Activated CD4-positive, alpha-beta T cell treated with anti-CD3 and anti-CD28 coated beads, Interleukin-2, Interleukin-4, amounts not matched to agents 100 ng/mL and 50 ng/mL, durations not matched to agents 16 hours and 8 hours (primary cell): ENCODE measurements around the gene C6orf47.

Experiments
- DNase-seq: peaks from one replicate; pipeline ENCODE4 v3.0.0-alpha.2; 2020; ENCODE audit warnings: low spot score

The C6orf47 gene

DNA sequence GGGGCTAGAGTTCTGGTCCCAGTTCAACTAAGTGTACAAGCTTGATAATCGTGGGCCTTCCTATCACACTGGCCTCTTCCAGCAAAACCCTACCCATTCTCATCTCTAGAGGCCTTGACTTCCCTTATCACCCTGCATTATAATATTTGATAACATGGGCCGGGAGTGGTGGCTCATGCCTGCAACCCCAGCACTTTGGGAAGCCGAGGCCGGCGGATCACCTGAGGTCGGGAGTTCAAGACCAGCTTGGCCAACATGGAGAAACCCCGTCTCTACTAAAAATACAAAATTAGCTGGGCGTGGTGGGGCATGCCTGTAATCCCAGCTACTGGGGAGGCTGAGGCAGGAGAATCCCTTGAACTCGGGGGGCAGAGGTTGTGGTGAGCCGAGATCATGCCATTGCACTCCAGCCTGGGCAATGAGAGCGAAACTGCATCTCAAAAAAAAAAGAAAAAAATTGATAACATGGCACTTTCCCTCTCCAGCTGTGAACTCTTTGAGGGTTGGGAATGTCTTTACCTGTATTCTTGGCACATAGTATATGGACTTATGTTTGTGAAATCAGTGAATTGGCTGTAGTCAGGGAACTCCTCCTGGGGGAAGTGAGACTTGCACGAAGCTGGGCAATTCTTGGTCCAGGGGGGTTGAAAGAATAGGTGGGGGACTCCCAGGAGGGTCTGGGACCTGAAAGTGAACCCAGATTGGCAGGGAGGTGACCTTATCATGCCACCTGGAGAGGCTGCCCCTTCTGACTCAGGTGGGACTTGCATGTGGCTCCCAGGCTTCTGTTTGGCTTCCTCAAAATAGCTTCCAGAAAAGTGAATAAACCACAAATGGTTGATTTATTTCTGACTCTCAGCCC is 915 bp upstream of the C6orf47 start:
- no peak for DNase-seq

DNA sequence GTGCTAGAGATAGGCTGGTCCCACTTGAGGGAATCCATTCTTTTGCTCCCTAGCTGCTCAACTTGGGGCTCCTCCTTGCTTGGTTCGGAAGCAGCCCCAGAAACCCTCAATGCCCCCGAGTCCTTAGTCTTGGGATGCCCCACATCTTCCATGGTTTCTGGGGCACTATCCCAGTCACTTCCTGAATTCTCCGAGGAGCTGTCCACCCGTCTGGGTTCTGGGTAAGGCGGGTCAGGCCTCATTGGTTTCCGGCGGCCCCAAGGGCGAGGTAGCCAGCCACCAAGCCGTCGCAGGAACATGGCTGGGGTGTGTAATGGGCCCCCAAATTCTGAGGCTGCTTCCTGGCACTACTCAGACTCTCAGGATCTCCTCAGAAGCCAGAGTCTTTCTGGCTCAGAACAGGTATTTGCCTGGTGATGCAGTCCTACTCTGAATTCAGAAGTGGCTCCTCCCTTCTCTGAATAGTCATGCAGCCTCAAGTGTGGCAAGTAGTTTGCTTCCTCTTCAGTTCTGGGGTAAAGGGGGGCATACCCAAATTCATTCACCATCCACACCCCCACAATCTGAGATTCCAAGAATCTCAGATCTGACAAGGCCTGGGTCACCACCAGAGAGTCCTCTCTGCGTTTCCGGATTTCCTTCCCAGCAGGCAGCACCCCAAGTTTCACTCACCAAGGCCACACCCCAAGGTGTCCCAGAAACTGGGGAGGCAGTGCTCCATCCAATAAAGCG is 763 bp downstream of the C6orf47 start:
- peak; percentile 42 for DNase-seq

DNA sequence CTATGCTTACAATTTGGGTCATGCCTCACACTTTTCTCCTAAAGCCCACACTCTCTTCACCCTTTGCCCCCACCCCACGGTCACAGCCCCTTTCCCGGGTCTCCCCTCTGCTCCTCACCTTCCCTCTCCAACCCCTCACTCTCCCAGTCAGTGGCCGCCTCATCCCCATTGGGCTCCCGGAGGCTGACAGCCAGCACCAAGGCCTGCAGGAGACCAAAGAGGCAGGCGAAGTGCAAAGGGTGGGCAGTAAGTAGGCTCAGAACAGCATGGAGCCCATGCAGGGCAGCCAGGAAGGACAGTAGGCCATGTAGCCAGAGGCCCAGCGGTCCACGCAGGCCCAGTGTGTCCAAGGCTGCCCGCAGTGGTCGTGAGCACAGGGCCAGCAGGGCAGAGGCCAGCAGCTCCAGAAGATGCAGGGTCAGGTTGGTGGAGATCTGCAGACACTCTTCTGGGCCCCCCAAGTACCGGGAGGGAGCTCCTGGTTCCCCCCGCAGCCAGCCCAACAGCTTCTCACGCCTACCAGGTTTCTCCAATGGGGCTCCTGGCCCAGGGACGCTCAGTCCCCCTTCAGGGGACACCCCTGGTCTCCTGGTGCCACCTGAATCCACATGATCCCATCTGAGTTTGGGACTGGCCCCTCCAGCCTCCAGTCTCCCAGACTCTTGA is 1.5 kb downstream of the C6orf47 start:
- DNase-seq = no peak

DNA sequence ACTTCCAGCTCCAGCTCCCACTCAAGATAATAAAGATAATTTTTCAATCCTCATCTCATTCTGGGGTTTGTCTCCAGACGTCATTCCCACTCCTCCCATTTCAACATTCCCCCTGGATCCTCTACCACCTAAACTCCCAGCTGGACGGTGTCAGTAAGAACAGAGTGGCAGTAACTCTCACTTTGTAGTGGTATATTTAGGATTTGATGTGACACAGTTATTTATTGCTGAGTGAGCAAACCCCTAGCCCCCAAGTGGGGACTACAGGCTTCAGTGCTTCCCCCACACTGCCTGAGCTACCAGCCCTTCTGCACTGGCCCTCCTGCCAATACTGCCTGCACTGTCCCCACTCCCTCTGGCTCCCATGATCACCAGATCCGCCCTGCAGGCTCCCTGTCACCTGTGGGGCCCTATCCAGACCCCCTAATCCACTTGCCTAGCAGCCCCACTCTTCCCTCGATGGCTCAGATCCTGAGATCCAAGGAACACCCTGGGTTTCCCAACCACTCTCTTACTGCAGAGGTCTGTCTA is 2.4 kb downstream of the C6orf47 start:
- DNase-seq = no peak

DNA sequence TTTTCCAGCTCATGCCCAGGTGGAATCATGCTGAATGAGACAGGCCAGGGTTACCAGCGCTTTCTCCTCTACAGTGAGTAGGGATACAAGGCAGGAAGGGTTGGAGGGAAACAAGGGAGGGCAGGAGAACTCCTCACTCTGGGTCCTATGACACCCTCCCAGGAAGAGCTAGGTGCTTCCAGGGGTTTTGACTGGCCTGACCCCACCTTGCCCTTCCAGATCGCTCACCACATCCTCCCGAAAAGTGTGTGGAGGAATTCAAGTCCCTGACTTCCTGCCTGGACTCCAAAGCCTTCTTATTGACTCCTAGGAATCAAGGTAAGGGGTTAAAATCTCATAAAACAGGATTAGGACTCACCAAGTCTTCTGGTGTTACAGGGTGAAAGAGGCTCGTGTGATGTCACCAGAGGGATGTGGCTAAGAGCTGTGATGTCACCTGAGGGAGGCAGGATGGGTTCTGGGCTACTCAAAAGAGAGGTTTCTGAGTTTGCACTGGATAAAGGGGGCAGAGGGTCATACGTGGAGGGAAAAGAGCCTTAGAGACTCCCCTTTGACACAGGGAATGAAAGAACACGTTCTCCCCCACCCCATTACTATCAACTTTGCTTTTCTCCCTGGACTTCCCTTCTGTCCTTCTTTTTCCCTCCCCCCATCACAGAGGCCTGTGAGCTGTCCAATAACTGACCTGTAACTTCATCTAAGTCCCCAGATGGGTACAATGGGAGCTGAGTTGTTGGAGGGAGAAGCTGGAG is 3.0 kb downstream of the C6orf47 start:
- no peak for DNase-seq

DNA sequence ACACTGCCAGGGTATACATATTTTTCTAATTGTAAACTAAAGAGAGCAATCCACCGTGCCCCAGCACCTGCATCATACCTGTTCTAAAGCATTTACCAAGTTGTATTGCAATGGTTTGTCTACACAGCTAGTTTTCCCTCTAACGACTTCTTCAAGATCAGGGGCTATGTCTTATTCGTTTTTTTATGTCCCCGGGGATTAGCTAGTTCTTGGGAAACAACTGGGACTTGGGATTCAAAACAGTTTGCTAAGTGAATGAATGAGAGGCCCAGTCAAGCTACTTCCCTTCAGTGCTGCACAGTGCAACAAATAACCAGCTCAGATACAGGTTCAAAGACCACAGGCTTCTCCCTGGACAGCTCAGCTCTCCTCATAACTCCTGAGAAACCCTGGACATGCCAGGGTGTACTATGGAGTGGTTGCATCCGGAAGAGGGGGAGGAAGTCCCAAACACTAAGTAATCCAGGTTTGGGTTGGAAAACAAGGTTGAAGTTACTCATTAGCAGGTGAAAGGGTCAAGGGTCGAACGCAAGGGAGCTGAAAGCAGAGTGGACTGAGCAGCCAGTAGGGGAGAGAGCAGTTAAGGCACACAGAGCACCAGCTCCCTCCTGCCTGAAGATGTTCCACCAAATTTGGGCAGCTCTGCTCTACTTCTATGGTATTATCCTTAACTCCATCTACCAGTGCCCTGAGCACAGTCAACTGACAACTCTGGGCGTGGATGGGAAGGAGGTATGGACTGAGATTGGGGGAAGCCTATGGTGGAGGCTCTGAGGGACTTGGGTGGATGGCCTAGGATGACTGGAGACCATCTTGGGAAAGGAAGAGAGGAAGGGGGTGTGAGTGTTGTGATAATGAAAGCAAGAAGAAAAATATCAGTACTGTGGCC is 5.0 kb downstream of the C6orf47 start, which contains the start of gene APOM:
Gene APOM (plus strand): TSS at position 546 of the 889 bp plus-strand sequence. CDS start 73 bp downstream, at position 619.
- no peak for DNase-seq

DNA sequence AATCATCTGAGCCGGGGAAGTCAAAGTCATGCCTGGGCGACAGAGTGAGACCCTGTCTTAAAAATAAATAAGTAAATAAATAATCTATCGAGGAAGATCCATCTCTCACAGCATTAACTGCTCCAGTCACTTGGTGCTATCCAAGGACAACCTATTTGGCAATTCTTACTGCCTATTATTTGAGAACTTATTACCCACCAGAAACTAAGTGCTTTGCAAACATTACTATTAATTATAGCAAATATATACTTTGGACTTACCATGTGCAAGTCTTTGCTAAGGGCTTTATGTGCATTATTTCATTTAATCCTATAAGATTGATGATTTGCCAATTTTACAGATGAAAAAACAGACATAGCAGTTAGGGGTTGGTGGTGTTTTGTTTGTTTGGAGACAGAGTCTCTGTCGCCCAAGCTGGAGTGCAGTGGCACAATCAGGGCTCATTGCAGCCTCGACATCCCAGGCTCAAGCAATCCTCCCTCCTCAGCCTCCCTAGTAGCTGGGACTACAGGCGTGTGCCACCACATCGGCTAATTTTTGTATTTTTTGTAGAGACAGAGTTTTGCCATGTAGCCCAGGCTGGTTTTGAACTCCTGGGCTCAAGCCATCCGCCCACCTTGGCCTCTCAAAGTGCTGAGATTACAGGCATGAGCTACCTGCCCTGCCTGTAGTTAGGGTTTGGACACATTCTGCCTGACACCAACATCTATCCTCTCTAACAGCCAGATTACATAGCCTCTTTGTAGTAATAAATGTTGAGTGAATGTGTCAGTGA is 5.8 kb downstream of the C6orf47 start:
- no peak for DNase-seq

DNA sequence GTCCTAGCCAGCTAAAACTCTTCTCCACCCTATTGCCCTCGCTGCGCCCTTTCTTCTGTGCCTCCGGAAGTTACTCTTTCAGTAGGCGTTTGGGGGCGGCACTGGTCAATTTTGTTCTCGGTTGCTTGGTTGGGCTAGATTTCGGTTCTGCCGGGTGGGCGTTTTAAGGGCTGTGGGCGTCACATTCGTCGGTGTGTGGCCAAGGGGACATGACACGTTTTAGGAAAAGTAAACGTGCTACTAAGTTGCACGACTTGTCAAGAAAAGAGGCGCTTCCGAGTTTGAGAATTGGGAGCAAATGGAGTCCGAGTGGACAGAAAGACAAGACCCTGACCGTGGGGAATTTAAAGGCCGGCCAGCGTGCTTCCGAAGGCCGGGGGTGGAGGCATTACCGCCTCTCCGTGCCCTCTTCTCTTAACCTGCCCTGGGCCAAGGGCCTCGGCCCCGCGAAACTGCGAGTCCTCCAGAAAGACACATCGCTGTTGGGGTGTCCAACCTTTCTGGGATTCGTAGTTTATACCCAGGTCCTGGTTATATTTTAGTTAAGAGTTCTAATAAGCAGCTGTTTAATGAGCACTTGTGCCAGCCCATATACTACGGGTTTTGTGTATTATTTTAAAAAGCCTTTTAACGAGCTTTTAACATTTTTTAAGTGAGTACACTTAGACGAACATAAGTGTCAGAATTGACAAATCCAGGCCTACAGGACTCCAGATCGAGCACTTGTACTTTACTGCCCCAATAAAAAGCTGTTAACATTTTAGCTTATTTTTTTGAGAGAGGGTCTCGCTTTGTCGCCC is 7.5 kb downstream of the C6orf47 start:
- DNase-seq = peak; percentile 88

DNA sequence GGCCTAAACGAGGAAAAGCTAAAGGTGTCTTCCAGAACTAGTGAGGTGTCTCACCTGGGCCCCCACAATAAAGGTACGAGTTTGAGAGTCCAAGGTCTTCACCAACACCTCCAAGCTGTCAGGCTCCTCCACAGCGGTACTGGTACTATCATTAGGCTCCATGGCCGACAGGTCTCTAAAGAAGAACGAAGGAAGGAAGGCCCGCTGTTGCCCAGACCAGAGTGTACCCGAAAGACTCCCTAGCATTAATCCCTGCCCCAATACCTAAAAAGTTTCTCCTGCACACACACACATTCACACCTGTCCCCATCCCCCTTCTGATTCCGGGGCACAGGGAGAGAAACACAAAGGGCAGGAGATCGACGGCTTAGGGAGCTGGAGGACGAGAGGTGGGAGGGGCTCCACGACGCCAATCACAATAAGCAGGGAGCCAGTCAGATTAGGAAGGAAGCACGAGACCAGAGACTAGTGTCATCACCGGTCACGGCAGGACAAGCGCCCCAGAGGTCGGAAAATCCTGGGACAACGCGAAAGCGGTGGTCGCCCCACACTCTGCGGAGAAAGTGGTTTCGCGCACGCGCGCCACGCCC is 8.9 kb downstream of the C6orf47 start:
- DNase-seq = peak; percentile 67

DNA sequence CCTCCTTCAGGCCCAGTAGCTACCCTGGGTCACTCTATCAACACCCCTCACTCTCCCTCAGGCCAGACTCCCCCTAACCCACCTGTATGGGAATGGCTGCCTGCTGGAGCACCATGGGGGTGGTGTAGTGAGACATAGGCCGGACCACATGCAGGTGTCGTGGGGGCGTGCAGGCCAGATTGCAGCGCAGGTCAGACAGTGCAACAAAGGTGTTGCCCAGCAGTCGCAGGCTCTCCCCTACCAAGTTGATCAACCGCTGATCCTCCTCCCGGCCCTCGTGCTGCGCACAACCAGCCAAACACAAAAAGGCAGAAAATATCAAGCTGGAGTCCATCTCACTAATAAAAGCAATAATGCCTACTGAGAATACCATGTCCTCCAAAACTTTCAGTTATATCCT is 15.3 kb downstream of the C6orf47 start:
- DNase-seq = no peak

DNA sequence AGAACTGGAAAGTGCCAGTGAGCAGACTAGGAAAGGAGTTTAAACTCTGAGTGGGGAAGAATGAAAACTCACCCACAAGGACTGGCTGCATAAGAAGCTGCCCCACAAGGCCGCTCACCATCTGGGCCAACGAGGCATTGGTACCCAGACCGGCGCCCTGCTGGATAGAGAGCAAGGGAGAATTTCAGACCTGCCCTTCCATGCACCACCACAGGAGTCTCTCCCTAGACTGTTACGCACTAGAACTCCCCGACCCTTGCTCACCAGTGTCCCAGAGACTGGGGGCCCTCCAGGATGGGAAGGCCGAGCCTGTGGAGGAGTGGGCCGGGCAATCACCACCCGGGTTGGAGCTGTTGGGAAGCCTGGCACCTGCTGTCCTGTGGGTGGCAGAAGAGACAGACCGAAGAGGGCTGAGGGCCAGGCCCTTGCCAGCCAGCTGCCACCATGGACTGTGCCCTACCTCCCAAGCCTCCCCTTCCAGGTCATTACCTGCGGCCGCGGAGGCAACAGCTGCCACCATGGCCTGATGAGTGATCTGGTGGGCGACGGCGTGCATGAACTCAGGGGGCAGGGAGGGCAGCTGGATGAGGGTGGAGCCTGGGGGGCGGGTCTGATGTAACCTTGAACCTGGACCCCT is 16.6 kb downstream of the C6orf47 start:
- DNase-seq = no peak

DNA sequence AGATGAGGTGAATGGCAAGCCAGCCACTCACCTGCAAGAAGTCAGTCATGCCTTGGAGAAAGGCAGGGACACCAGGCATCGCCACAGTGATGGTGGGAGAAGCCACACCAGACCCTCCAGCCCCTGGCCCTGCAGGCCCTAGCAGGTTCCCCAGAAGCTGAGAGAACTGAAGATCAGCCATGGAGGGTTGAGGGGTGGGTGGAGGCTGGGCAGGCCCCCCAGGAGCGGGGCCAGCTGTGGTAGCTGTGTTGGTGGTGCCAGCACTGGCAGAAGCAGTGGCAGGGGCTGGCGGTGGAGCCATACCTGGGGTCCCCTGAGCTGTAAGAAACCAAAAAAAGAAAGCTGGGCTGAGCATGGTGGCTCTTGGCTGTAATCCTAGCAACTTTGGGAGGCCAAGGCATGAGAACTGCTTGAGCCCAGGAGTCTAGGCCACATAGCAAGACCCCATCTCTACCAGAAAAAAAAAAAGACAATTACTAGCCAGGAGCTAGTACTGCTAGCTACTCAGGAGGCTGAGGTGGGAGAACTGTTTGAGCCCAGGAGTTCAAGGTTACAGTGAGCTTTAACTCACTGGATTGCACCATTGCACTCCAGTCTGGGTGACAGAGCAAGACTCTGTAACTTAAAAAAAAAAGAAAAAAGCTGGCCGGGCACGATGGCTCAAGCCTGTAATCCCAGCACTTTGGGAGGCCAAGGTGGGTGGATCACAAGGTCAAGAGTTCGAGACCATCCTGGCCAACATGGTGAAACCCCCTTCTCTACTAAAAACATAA is 17.6 kb downstream of the C6orf47 start:
- DNase-seq = no peak

DNA sequence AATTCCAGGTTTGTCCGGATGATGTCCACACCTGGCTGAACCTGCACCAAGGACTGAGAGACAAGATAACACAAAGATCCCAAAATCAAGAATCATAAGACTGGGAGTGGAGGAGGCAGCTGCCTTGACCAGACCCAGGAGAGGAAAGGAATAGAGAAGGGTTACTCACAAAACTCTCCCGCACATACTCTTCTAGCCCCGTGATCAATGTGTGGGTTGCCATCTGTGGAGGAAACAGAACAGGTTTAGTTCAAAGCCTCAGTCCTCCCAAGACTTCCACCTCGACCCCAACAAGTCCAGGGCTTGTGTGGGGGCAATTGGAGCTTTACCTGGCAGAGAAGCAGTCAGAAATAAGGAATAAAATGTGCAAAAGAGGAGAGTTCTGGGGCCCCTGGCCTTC is 19.2 kb downstream of the C6orf47 start:
- no peak for DNase-seq

DNA sequence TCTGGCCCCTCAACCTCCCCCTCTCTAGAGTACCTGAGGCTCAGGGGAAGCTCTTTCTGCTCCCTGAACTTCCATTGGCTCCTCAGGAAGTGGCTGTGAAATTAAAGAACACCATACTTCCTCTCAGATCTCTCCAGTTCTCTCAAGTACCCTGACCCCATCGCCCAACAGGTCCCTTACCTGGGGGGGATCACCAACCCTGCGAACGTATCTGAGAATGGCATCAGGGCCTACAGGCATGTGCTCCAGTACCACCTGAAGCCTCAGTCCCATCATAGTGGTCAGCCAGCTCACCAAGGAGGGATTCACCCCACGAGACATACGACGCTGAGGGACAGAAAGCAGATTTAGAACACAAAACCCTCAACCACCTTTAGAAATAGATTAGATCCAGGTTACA is 20.0 kb downstream of the C6orf47 start:
- no peak for DNase-seq

DNA sequence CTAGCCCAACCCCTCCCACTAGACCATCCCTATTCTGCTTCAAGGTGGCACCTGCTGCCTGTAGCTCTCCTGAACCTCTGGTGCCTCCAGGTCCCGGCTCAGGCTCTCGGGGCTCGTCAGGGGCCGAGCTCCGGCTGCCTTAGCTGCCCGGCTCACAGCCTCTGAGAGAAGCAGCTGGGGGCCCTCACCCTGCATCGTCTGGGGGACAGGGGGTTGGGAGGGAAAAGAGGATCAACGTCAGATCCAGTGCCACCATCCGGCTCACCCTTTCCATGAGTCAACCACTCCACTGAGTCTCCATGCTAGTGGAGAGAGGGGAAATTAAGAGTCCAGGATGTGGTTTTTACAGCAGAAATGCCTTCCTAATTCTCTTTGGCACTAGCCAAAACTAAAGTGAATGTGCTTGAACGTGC is 21.1 kb downstream of the C6orf47 start:
- DNase-seq = no peak

DNA sequence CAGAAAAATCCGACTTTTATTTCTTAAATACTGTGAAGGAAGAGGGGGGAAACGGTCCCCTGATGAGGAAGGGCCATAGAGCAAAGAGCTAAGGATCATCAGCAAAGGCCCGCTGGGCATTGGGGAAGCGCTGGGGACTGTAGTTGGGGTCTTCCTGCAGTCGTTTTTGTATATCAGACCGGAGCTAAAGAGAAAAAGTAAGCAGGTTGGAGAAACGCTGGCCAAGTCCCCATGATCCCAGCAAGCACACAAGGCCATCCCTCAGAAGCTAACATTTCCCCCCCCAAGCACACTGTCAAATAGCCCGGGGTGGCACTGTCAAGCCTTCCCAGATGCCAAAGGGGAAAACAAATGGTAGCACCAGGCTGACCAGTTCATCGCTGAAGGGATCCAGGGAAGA is 21.5 kb downstream of the C6orf47 start:
- no peak for DNase-seq
